NK-92 (cell line): ENCODE results near the gene ZNF138.
"Not testable (repeated sequence)": the region's sequence is repeated elsewhere in the genome, so short reads cannot be mapped to it uniquely, and the experiment has no call there.

Source experiments
- DNase-seq: peaks from one replicate; lab custom pipeline; 2025; ENCODE audit not compliant: unreplicated experiment; lab: John Stamatoyannopoulos, UW

The ZNF138 gene

GRCh38 chr7:64838051-64838450 is 43.8 kb downstream of the ZNF138 start:
- not testable (repeated sequence) for DNase-seq

DNA sequence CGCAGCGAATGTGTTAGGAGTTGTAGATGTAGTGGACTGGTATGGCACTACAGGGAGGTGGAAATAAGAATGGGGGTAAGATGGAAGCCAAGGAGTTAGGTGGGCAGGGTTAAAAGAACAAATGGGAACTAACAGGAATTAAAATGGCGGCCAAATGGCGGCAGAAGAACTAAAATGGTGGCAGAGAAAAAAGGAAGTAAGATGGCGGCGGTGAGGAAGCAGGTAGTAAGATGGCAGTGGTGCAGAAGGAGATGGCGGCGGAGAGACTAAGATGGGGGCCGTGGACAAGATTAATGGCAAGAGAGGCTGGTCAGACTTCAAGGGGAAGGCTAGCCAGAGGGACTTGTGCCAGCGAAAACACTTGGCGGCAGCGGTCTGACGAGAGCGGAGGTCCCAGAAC is 44.5 kb downstream of the ZNF138 start:
- no peak for DNase-seq

DNA sequence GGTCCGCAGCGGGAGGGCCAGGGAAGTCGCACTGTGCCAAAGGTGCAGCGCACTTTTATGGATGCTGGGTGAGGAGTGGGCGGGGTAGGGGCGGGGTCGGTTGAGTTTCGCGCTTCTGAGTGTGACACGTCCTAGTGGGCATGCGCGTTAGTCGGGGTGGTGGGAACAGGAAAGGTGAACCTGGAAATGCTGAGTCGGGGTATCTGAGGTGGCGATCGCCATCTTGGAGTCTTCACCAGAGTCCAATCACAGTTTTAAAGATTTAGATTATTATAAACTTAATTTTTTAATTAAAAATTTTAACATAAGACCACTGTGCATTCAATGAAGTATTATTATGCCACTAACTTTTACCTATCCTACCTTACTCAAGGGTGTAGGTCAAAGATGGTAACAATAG is 45.7 kb downstream of the ZNF138 start:
- no peak for DNase-seq

DNA sequence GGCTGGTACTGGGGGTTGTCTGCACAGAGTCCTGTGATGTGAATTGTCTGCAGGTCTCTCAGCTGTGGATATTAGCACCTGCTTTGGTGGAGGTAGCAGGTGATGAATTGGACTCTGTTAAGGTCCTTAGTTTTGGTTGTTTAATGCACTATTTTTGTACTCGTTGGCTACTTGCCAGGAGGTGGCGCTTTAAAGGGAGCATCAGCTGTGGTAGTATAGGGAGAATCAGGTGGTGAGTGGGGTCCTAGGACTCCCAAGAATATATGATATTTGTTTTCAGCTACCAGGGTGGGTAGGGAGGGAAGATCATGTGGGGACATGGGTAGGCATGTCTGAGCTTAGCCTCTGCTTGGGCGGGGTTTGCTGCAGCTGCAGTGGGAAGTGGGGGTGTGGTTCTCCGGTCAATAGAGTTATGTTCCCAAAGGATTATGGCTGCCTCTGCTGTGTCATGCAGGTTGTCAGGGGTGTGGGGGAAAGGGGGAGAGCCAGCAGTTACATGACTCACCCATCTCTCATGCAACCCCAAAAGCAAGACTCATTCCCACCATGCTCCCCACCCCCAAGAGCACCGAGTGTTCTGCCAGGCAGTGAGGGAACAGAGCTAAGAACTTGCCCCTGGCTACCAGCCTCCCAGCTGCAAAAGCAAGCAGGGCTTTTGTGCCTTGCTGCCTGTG is 55.2 kb downstream of the ZNF138 start:
- DNase-seq: no peak

DNA sequence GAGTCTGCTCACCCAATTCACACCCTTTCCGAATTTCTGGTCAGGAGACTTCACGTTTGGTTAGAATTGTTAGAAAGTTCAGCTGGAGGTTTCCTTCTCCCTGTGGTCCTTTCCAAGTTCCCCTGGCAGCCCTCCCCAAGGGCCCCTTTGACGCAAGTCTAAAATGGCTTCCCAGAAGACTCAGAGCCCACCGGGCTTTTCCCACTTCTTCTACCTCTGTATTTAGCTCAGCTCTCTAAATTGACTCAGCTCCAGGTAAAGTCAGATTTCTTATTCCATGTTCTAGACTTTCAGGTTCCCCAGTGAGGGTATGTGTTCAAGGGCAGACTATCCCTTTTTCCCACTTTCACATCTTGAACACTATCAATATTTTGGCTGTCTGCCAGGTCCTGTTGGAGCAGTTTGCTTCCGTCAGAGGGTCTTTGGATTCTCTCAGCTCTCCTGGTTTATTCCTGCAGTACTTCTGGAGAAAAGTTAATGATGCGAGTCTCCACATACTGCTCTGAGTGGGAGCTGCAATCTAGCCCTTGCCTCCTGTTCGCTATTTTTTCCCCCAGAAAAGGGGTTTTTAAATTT is 55.8 kb downstream of the ZNF138 start:
- DNase-seq: no peak

DNA sequence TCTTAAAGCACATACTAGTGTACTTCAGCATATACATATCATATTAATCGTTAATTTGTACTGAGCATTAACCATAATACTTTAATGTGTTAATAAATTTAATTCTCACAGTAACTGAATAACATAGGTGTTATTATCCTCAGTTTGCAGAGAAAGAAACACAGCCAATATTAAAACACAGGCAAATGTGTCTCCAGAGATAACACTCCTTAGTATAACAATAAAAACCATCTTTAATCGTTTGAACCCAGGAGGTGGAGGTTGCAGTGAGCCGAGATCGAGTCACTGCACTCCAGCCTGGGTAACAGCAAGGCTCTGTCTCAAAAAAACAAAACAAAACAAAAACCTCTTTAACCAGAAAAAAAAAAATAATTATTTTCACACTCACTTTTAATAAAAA is 59.5 kb downstream of the ZNF138 start:
- no peak for DNase-seq

- DNase-seq: no peak
Observed at GRCh38 chr7:64854969-64855368, 60.7 kb downstream of the ZNF138 start.

DNA sequence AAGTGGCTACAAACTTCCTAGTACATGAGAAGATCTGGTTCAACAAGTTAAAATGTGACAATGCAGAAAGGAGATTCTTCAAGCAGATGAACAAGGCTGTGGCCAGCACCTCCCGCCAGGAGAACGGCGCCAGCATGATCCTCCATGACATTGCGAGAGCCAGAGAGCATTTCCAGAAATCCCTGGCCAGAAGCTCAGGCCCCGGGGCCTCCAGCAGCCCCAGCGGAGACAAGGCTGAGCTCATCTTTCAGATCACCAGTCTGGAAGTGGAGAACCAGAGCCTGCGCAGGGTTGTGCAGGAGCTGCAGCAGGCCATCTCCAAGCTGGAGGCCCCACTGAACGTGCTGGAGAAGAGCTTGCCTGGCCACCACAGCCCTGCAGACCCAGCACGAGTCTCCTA is 68.8 kb downstream of the ZNF138 start:
- DNase-seq: no peak

- DNase-seq: not testable (repeated sequence)
Observed at GRCh38 chr7:64863530-64863929, 69.3 kb downstream of the ZNF138 start.

- DNase-seq: no peak
Observed at GRCh38 chr7:64863969-64864368, 69.7 kb downstream of the ZNF138 start.

DNA sequence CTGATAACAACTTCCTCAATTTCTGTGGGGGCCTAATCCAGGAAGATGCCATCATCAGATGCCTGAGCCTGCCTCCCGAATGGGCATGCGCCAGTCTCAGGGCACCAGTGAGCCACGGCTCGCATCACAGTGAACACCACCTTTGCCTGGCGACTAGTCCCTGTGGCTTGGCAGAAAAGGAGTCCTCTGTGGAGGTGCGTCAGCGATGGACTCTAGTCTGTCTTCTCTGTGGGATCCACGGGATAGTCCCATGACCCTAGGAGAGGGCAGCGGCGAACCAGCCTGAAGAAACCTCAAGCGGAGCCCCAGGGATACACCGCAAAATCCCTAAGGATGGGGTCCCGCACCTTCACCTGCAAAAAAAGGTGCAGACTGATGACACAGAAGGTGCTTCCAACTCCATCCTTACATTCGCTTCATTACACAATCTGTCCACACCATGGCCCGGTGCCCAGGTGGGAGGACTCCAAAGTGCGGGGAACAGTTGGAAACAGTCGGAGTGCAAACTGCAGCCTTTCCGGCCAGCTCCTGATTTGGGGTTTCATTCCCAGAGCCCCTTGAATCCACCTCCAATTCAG is 73.7 kb downstream of the ZNF138 start:
- DNase-seq: no peak

DNA sequence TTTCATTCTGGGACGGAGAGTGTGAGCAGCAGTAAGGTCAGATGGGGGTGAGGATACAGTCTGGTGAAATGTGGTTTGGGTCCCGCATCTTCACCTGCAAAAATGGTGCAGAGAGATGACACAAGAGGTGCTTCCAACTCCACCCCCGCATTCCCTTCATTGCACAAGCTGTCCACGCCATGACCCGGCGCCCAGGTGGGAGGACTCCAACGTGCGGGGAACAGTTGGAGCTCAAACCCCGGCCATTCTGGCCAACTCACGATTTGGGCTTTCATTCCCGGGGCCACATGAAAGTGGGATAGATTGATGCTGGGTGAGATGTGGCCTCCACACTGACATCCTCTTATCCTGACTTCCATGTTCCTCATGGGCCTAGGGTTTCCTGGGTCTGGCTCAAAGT is 74.3 kb downstream of the ZNF138 start:
- no peak for DNase-seq

DNA sequence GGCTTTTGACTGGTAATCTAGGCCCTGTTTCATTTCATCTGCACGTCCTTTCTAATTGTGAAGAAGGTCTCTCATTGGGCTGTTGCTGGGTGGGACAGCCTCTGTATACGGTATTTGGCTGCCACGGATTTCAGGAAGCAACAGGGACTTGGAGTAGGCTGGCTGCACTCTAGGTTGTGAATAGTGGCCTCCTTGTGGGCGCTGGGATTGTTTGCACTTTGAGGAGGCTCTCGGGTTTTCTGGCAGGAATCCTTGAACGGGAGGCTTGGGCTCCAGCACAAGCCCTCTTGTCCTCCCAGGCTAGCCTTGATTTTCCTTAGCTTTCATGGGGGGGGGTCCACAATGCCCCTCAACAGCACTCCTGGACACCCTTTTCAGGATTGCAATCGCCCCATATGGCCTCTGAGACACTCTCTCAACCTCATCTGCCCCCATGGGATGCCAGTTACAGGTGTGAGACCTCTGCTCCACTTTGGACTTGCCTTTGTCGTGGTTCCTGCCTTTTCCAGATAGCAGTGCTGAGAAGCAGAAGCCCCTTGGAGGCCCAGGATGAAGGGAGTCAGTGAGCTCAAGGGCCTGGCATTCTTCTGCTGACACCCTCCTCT is 75.0 kb downstream of the ZNF138 start:
- no peak for DNase-seq

GRCh38 chr7:64869912-64870562 is 75.8 kb downstream of the ZNF138 start:
- no peak for DNase-seq

DNA sequence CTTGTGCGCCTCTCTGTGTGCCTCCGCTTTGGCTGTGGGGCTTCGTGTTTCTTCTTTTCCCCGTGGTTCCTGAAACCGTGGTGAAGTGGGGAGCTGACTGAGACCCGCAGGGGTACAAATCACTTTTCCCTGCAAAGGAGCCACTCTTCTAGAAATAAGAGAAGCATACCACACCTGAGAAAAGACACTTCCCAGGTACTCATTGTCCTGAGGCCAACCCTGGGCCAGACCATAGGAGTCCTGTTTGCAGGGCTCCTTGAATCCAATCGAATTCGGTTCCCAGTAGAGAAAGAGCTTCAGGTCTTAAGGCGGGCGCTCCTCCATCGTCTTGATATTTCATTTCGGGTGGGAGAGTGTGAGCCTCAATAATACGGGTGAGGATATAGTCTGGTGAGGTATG is 76.4 kb downstream of the ZNF138 start:
- no peak for DNase-seq

- DNase-seq: no peak
Observed at GRCh38 chr7:64871761-64872160, 77.5 kb downstream of the ZNF138 start.

- no peak for DNase-seq
Observed at GRCh38 chr7:64872351-64873154, 78.3 kb downstream of the ZNF138 start.

DNA sequence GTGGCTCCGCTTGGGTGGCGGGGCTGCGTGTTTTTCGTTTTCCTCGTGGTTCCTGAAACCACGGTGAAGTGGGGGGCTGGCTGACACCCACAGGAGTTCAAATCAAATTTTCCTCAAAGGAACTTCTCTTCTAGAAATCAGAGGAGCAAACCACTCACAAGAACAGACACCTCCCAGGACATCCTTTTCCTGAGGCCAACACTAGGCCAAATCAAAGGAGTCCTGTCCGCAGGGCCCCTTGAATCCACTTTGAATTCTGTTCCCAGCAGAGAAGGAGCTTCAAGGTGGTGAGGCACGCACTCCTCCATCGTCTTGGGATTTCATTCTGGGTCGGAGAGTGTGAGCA is 78.9 kb downstream of the ZNF138 start:
- no peak for DNase-seq

GRCh38 chr7:64873517-64873916 is 79.3 kb downstream of the ZNF138 start:
- no peak for DNase-seq

- DNase-seq: no peak
Observed at GRCh38 chr7:64874114-64874513, 79.9 kb downstream of the ZNF138 start.

GRCh38 chr7:64874562-64875250 is 80.5 kb downstream of the ZNF138 start:
- DNase-seq: no peak
